ENCODE data around the gene BTBD9. TPM values are rescaled to one million over a fixed set of nuclear protein-coding genes. Genes with fewer than 3 reads are reported as not detected.
"Not testable (repeated sequence)": the region's sequence is repeated elsewhere in the genome, so short reads cannot be mapped to it uniquely, and the experiment has no call there.

BTBD9 gene
- total RNA-seq, 1 donor from 2014 or later: 18.1 TPM

GRCh38 chr6:38134704-38135088, 505.0 kb downstream of the BTBD9 start:
- no peak for TF ChIP-seq CTCF (IDR thresholded peaks at IDR 0.05)
- no peak overlapping the region for H3K4me3 Mint-ChIP-seq (ENCODE audit: unreplicated experiment)
- H3K27me3 Mint-ChIP-seq (ENCODE audit: unreplicated experiment): no peaks in the 10 kb centered on the region

GRCh38 chr6:38133932-38134703, 505.6 kb downstream of the BTBD9 start:
- no peaks in the 10 kb centered on the region for H3K27me3 Mint-ChIP-seq (ENCODE audit: unreplicated experiment)
- no peak overlapping the region for H3K4me3 Mint-ChIP-seq (ENCODE audit: unreplicated experiment)
- TF ChIP-seq CTCF (IDR thresholded peaks at IDR 0.05): no peak
- no peak for DNase-seq (ENCODE audit: extremely low spot score, unreplicated experiment)
- H3K4me1 Mint-ChIP-seq (ENCODE audit: unreplicated experiment): peaks cover 18% of the 10 kb centered on the region
- no peak overlapping the region for H3K27ac Mint-ChIP-seq (ENCODE audit: unreplicated experiment)
- H3K36me3 Mint-ChIP-seq (ENCODE audit: unreplicated experiment): peaks cover 26% of the 10 kb centered on the region
- peaks cover 21% of the 10 kb centered on the region for H3K9me3 Mint-ChIP-seq (ENCODE audit: unreplicated experiment)

More at GRCh38 chr6:38134704-38135088, 505.0 kb downstream of the BTBD9 start:
- H3K9me3 Mint-ChIP-seq (ENCODE audit: unreplicated experiment): peaks cover 16% of the 10 kb centered on the region
- no peak overlapping the region for H3K27ac Mint-ChIP-seq (ENCODE audit: unreplicated experiment)
- H3K4me1 Mint-ChIP-seq (ENCODE audit: unreplicated experiment): peaks cover 12% of the 10 kb centered on the region
- DNase-seq (ENCODE audit: extremely low spot score, unreplicated experiment): peak; percentile 27
- peaks cover 28% of the 10 kb centered on the region for H3K36me3 Mint-ChIP-seq (ENCODE audit: unreplicated experiment)

- H3K27me3 Mint-ChIP-seq (ENCODE audit: unreplicated experiment): no peaks in the 10 kb centered on the region
- H3K9me3 Mint-ChIP-seq (ENCODE audit: unreplicated experiment): peaks cover 27% of the 10 kb centered on the region
- no peak for DNase-seq (ENCODE audit: extremely low spot score, unreplicated experiment)
- H3K4me3 Mint-ChIP-seq (ENCODE audit: unreplicated experiment): no peak overlapping the region
- H3K4me1 Mint-ChIP-seq (ENCODE audit: unreplicated experiment): peaks cover 30% of the 10 kb centered on the region
- H3K27ac Mint-ChIP-seq (ENCODE audit: unreplicated experiment): peak overlapping the region; percentile 27
- TF ChIP-seq CTCF (IDR thresholded peaks at IDR 0.05): no peak
- peaks cover 28% of the 10 kb centered on the region for H3K36me3 Mint-ChIP-seq (ENCODE audit: unreplicated experiment)
Observed at GRCh38 chr6:38131527-38131965, 508.2 kb downstream of the BTBD9 start.

- H3K27ac Mint-ChIP-seq (ENCODE audit: unreplicated experiment): no peak overlapping the region
Observed at GRCh38 chr6:38127284-38127683, 512.4 kb downstream of the BTBD9 start.

GRCh38 chr6:38124224-38124926, 515.4 kb downstream of the BTBD9 start:
- H3K4me1 Mint-ChIP-seq (ENCODE audit: unreplicated experiment): peaks cover 15% of the 10 kb centered on the region
- peaks cover 38% of the 10 kb centered on the region for H3K36me3 Mint-ChIP-seq (ENCODE audit: unreplicated experiment)
- not testable (repeated sequence) for H3K27ac Mint-ChIP-seq (ENCODE audit: unreplicated experiment); DNase-seq (ENCODE audit: extremely low spot score, unreplicated experiment); H3K27me3 Mint-ChIP-seq (ENCODE audit: unreplicated experiment); H3K4me3 Mint-ChIP-seq (ENCODE audit: unreplicated experiment)
- peaks cover 11% of the 10 kb centered on the region for H3K9me3 Mint-ChIP-seq (ENCODE audit: unreplicated experiment)

More at GRCh38 chr6:38127284-38127683, 512.4 kb downstream of the BTBD9 start:
- DNase-seq (ENCODE audit: extremely low spot score, unreplicated experiment): no peak
- Mint-ChIP-seq H3K4me1 (ENCODE audit: unreplicated experiment) (peaks cover 30% of the 10 kb centered on the region), H3K9me3 (ENCODE audit: unreplicated experiment) (peaks cover 30% of the 10 kb centered on the region), H3K36me3 (ENCODE audit: unreplicated experiment) (peaks cover 35% of the 10 kb centered on the region), H3K4me3 (ENCODE audit: unreplicated experiment) (no peak overlapping the region), H3K27me3 (ENCODE audit: unreplicated experiment) (no peaks in the 10 kb centered on the region)
- no peak for TF ChIP-seq CTCF (IDR thresholded peaks at IDR 0.05)

All from osteocyte (in vitro differentiated cells).